Smooth muscle cell (in vitro differentiated cells): ENCODE data around the gene CC2D2B. TPM values are rescaled to one million over a fixed set of nuclear protein-coding genes. Genes with fewer than 3 reads are reported as not detected.

Experiments
- DNase-seq: peaks from one replicate; lab custom pipeline; 2025; ENCODE audit not compliant: unreplicated experiment; lab: John Stamatoyannopoulos, UW
- H2AFZ ChIP-seq: fragments of 200-600 bp; sonication (generic); 2 replicates; pipeline ENCODE4 v1.6.0; 2016; ENCODE audit warnings: antibody characterized with exemption, low read depth, mild to moderate bottlenecking
- H3F3A ChIP-seq: fragments of 200-600 bp; sonication (generic); 2 replicates; pipeline ENCODE4 v1.6.0; 2017; ENCODE audit warnings: antibody characterized with exemption, low read depth
- H3K27ac ChIP-seq: fragments of 200-600 bp; sonication (generic); 2 replicates; pipeline ENCODE4 v1.5.1; 2016; ENCODE audit warnings: low read depth, mild to moderate bottlenecking
- H3K27me3 ChIP-seq: fragments of 200-600 bp; sonication (generic); 2 replicates; pipeline ENCODE4 v1.6.1; 2016; ENCODE audit warnings: low read depth, mild to moderate bottlenecking
- H3K36me3 ChIP-seq: fragments of 200-600 bp; sonication (generic); 2 replicates; pipeline ENCODE4 v1.5.1; 2016; ENCODE audit warnings: low read depth
- H3K4me1 ChIP-seq: fragments of 200-600 bp; sonication (generic); 2 replicates; pipeline ENCODE4 v1.5.1; 2016; ENCODE audit warnings: low read depth
- H3K4me2 ChIP-seq: fragments of 200-600 bp; sonication (generic); 2 replicates; pipeline ENCODE4 v1.6.0; 2016; ENCODE audit warnings: mild to moderate bottlenecking
- H3K4me3 ChIP-seq: fragments of 200-600 bp; sonication (generic); 2 replicates; pipeline ENCODE4 v1.5.1; 2016; ENCODE audit warnings: mild to moderate bottlenecking
- H3K79me2 ChIP-seq: fragments of 200-600 bp; sonication (generic); 2 replicates; pipeline ENCODE4 v1.6.0; 2016; ENCODE audit warnings: low read depth, mild to moderate bottlenecking
- H3K9ac ChIP-seq: fragments of 200-600 bp; sonication (generic); 2 replicates; pipeline ENCODE4 v1.6.0; 2016; ENCODE audit warnings: low read depth
- H3K9me3 ChIP-seq: fragments of 200-600 bp; sonication (generic); replicated peaks from 2 replicates; pipeline ENCODE4 v1.5.1; 2016; ENCODE audit warnings: low read depth
- H4K20me1 ChIP-seq: fragments of 200-600 bp; sonication (generic); 2 replicates; pipeline ENCODE4 v1.6.0; 2016; ENCODE audit warnings: low read depth
- CTCF ChIP-seq: fragments of 200-600 bp; sonication (generic); IDR thresholded peaks from 2 replicates; pipeline ENCODE4 v1.5.1; 2017; ENCODE audit warnings: borderline replicate concordance, mild to moderate bottlenecking, antibody characterized with exemption; ENCODE audit not compliant: insufficient read depth, poor library complexity, severe bottlenecking
- WGBS: methylation state at CpG from one replicate; pipeline ENCODE4 v1.1.7; 2016; ENCODE audit warnings: low lambda C conversion rate; 5-methylcytosine and 5-hydroxymethylcytosine counted together
- polyA plus RNA-seq: library from polyadenylated mRNA; unstranded; fragments of >200 nt; fragmentation: Nextera tagmentation; extraction: Ambion mirVana; gene quantifications from 2 replicates; pipeline ENCODE4 v1.2.1, GENCODE V29; 2016
- total RNA-seq: library from RNA; depleted of rRNA; stranded (reverse); fragments of >200 nt; gene quantifications from 2 replicates; pipeline ENCODE4 v1.2.3, GENCODE V29; 2014

CC2D2B gene
- total and polyA plus RNA-seq, 2 experiments from 2014 or later: not detected

GRCh38 chr10:96056787-96057186 lies 149.0 kb downstream of the CC2D2B start:
- no peak for DNase-seq
- H3K4me1 ChIP-seq: no peaks in the 10 kb centered on the region
- no peak overlapping the region for H3K4me2 ChIP-seq
- no peak for TF ChIP-seq CTCF
- no peak overlapping the region for H2AFZ ChIP-seq
- H3K9ac ChIP-seq: no peak overlapping the region
- H3K9me3 ChIP-seq: no peaks in the 10 kb centered on the region
- 93% methylated on average over 7 of the region's 7 CpGs for WGBS
- no peak overlapping the region for H3K27ac ChIP-seq
- no peaks in the 10 kb centered on the region for H3F3A ChIP-seq
- peaks cover 32% of the 10 kb centered on the region for H3K79me2 ChIP-seq
- no peak overlapping the region for H3K4me3 ChIP-seq
- peaks cover 30% of the 10 kb centered on the region for H3K36me3 ChIP-seq
- no peaks in the 10 kb centered on the region for H3K27me3 ChIP-seq
- H4K20me1 ChIP-seq: peaks cover 41% of the 10 kb centered on the region

- no peaks in the 10 kb centered on the region for H3K27me3 ChIP-seq
- WGBS: 96% methylated on average over 3 of the region's 3 CpGs
Measured at GRCh38 chr10:96061232-96061631, 153.5 kb downstream of the CC2D2B start.

GRCh38 chr10:96072674-96073073 lies 164.9 kb downstream of the CC2D2B start:
- no peak overlapping the region for H2AFZ ChIP-seq
- H3K27me3 ChIP-seq: no peaks in the 10 kb centered on the region
- 57% methylated on average over 2 of the region's 2 CpGs for WGBS
- no peaks in the 10 kb centered on the region for H3K9me3 ChIP-seq
- H3F3A ChIP-seq: no peaks in the 10 kb centered on the region
- no peak overlapping the region for H3K4me2 ChIP-seq
- no peaks in the 10 kb centered on the region for H4K20me1 ChIP-seq
- H3K27ac ChIP-seq: no peak overlapping the region
- no peak overlapping the region for H3K4me3 ChIP-seq
- H3K9ac ChIP-seq: no peak overlapping the region
- DNase-seq: no peak
- no peaks in the 10 kb centered on the region for H3K4me1 ChIP-seq
- no peaks in the 10 kb centered on the region for H3K36me3 ChIP-seq
- TF ChIP-seq CTCF: no peak
- no peaks in the 10 kb centered on the region for H3K79me2 ChIP-seq

More at GRCh38 chr10:96061232-96061631, 153.5 kb downstream of the CC2D2B start:
- Histone ChIP-seq H2AFZ (no peak overlapping the region), H3K4me3 (no peak overlapping the region), H3K79me2 (peaks cover 1% of the 10 kb centered on the region), H3K9ac (no peak overlapping the region), H4K20me1 (no peaks in the 10 kb centered on the region), H3K4me2 (no peak overlapping the region), H3K9me3 (no peaks in the 10 kb centered on the region), H3F3A (no peaks in the 10 kb centered on the region), H3K36me3 (peaks cover 30% of the 10 kb centered on the region), H3K4me1 (no peaks in the 10 kb centered on the region), H3K27ac (no peak overlapping the region)
- DNase-seq: no peak
- no peak for TF ChIP-seq CTCF

GRCh38 chr10:96073722-96074121 lies 165.9 kb downstream of the CC2D2B start:
- Histone ChIP-seq H3K4me3 (no peak overlapping the region), H2AFZ (no peak overlapping the region), H3K36me3 (no peaks in the 10 kb centered on the region), H3K9me3 (no peaks in the 10 kb centered on the region), H3F3A (no peaks in the 10 kb centered on the region), H3K27me3 (no peaks in the 10 kb centered on the region), H3K4me2 (no peak overlapping the region), H3K79me2 (no peaks in the 10 kb centered on the region), H3K4me1 (no peaks in the 10 kb centered on the region), H3K27ac (no peak overlapping the region), H4K20me1 (no peaks in the 10 kb centered on the region), H3K9ac (no peak overlapping the region)
- DNase-seq: no peak
- TF ChIP-seq CTCF: no peak
- WGBS: 58% methylated on average over 1 of the region's 1 CpG
